H9 (cell line): Measurements from ENCODE around the gene TGFA. TPM values are rescaled to one million over a fixed set of nuclear protein-coding genes. Genes with fewer than 3 reads are reported as not detected.

Source experiments
- DNase-seq: peaks from one replicate; pipeline ENCODE4 v3.0.0-alpha.2; 2017
- H2AFZ ChIP-seq: one replicate; pipeline ENCODE4 v1.6.1; 2013; ENCODE audit warnings: mild to moderate bottlenecking, low read length, control low read depth, moderate library complexity
- H2AK5ac ChIP-seq: 2 replicates; pipeline ENCODE4 v1.6.1; 2013; ENCODE audit warnings: low read length, control low read depth, mixed read lengths; ENCODE audit not compliant: insufficient read length
- H2BK120ac ChIP-seq: one replicate; pipeline ENCODE4 v1.6.1; 2013; ENCODE audit warnings: low read depth, mild to moderate bottlenecking, low read length, control low read depth, inconsistent platforms; ENCODE audit not compliant: poor library complexity, severe bottlenecking
- H2BK12ac ChIP-seq: 2 replicates; pipeline ENCODE4 v1.6.1; 2013; ENCODE audit warnings: low read length, control low read depth, mixed read lengths, low read depth; ENCODE audit not compliant: insufficient read length
- H2BK15ac ChIP-seq: 2 replicates; pipeline ENCODE4 v1.6.1; 2013; ENCODE audit warnings: low read depth, low read length, control low read depth
- H2BK20ac ChIP-seq: one replicate; pipeline ENCODE4 v1.6.1; 2013; ENCODE audit warnings: low read depth, mild to moderate bottlenecking, low read length, control low read depth, inconsistent platforms; ENCODE audit not compliant: poor library complexity, severe bottlenecking
- H2BK5ac ChIP-seq: 2 replicates; pipeline ENCODE4 v1.6.1; 2013; ENCODE audit warnings: low read length, control low read depth, mixed read lengths; ENCODE audit not compliant: insufficient read length
- H3K14ac ChIP-seq: 2 replicates; pipeline ENCODE4 v1.6.1; 2013; ENCODE audit warnings: low read length, control low read depth; ENCODE audit not compliant: insufficient read depth
- H3K18ac ChIP-seq: 2 replicates; pipeline ENCODE4 v1.6.1; 2013; ENCODE audit warnings: low read depth, mild to moderate bottlenecking, mixed read lengths, low read length, control low read depth; ENCODE audit not compliant: insufficient read length
- H3K23ac ChIP-seq: 2 replicates; pipeline ENCODE4 v1.6.1; 2013; ENCODE audit warnings: low read length, control low read depth, mixed read lengths, low read depth; ENCODE audit not compliant: insufficient read length
- H3K23me2 ChIP-seq: 2 replicates; pipeline ENCODE4 v1.6.1; 2013; ENCODE audit warnings: low read depth, mild to moderate bottlenecking, mixed read lengths, low read length, control low read depth; ENCODE audit not compliant: insufficient read length, poor library complexity, severe bottlenecking
- H3K27ac ChIP-seq: 2 replicates; pipeline ENCODE4 v1.5.1; 2013; ENCODE audit warnings: low read length, control low read depth, mixed read lengths, low read depth; ENCODE audit not compliant: insufficient read length
- H3K27me3 ChIP-seq: 2 replicates; pipeline ENCODE4 v1.6.1; 2013; ENCODE audit warnings: low read length, control low read depth, inconsistent platforms; ENCODE audit not compliant: insufficient read depth
- H3K4ac ChIP-seq: 2 replicates; pipeline ENCODE4 v1.6.1; 2013; ENCODE audit warnings: low read depth, mild to moderate bottlenecking, control low read depth, inconsistent platforms, low read length, moderate library complexity
- H3K4me1 ChIP-seq: 2 replicates; pipeline ENCODE4 v1.6.1; 2013; ENCODE audit warnings: low read length, control low read depth, inconsistent platforms; ENCODE audit not compliant: insufficient read depth
- H3K4me2 ChIP-seq: 2 replicates; pipeline ENCODE4 v1.6.1; 2013; ENCODE audit warnings: low read length, control low read depth, mixed read lengths; ENCODE audit not compliant: insufficient read length, insufficient read depth
- H3K56ac ChIP-seq: 2 replicates; pipeline ENCODE4 v1.6.1; 2013; ENCODE audit warnings: low read depth, mild to moderate bottlenecking, mixed read lengths, low read length, control low read depth; ENCODE audit not compliant: insufficient read length
- H3K79me1 ChIP-seq: 2 replicates; pipeline ENCODE4 v1.6.1; 2013; ENCODE audit warnings: low read depth, mild to moderate bottlenecking, moderate library complexity, low read length, control low read depth, inconsistent platforms; ENCODE audit not compliant: insufficient read depth, poor library complexity, severe bottlenecking
- H3K79me2 ChIP-seq: 2 replicates; pipeline ENCODE4 v1.6.1; 2013; ENCODE audit warnings: low read length, control low read depth, inconsistent platforms; ENCODE audit not compliant: insufficient read depth
- H3K9ac ChIP-seq: 2 replicates; pipeline ENCODE4 v1.6.1; 2013; ENCODE audit warnings: low read length, control low read depth, mixed read lengths; ENCODE audit not compliant: insufficient read length; ENCODE audit errors: extremely low read depth
- H3K9me3 ChIP-seq: one replicate; pipeline ENCODE4 v1.6.1; 2013; ENCODE audit warnings: low read depth, low read length, inconsistent platforms; ENCODE audit not compliant: control insufficient read depth
- H3T11ph ChIP-seq: one replicate; pipeline ENCODE4 v1.6.1; 2013; ENCODE audit warnings: mild to moderate bottlenecking, low read length, control low read depth, inconsistent platforms
- H4K20me1 ChIP-seq: one replicate; pipeline ENCODE4 v1.6.1; 2013; ENCODE audit not compliant: control insufficient read depth, insufficient read length, insufficient read depth
- H4K5ac ChIP-seq: 2 replicates; pipeline ENCODE4 v1.6.1; 2013; ENCODE audit warnings: low read depth, mild to moderate bottlenecking, mixed read lengths, low read length, control low read depth; ENCODE audit not compliant: insufficient read length
- H4K8ac ChIP-seq: replicated peaks from 2 replicates; pipeline ENCODE4 v1.6.1; 2013; ENCODE audit warnings: low read length, control low read depth, mixed read lengths, low read depth; ENCODE audit not compliant: insufficient read length
- H4K91ac ChIP-seq: 2 replicates; pipeline ENCODE4 v1.6.1; 2013; ENCODE audit warnings: low read depth, mild to moderate bottlenecking, moderate library complexity, mixed read lengths, low read length, control low read depth; ENCODE audit not compliant: insufficient read length
- H3K27ac Mint-ChIP-seq, 3 experiments: 2 replicates in 2 of 3; 3 replicates in 1 of 3; pipeline ENCODE4 v1.8.0; 2020 to 2021; ENCODE audit warnings: mixed read lengths in 3 of 3, mild to moderate bottlenecking in 1 of 3, moderate library complexity in 1 of 3
- H3K27me3 Mint-ChIP-seq: 2 replicates; pipeline ENCODE4 v1.8.0; 2021; ENCODE audit warnings: low read depth, mild to moderate bottlenecking, moderate library complexity, mixed read lengths
- H3K36me3 Mint-ChIP-seq, 3 experiments: 2 replicates in 2 of 3; 3 replicates in 1 of 3; pipeline ENCODE4 v1.8.0; 2020 to 2021; ENCODE audit warnings: low read depth in 3 of 3, mixed read lengths in 3 of 3; ENCODE audit not compliant: insufficient read depth in 1 of 3
- H3K4me1 Mint-ChIP-seq, 2 experiments: 2 replicates each; pipeline ENCODE4 v1.8.0; 2020; ENCODE audit warnings: mixed read lengths in 2 of 2
- H3K4me3 Mint-ChIP-seq, 2 experiments: 2 replicates in 1 of 2; 3 replicates in 1 of 2; pipeline ENCODE4 v1.8.0; 2020 to 2021; ENCODE audit warnings: mild to moderate bottlenecking in 2 of 2, mixed read lengths in 2 of 2, moderate library complexity in 1 of 2
- H3K9me3 Mint-ChIP-seq, 2 experiments: 2 replicates in 1 of 2; 3 replicates in 1 of 2; pipeline ENCODE4 v1.8.0; 2020; ENCODE audit warnings: mild to moderate bottlenecking in 2 of 2, mixed read lengths in 2 of 2, moderate library complexity in 1 of 2
- CTCF ChIP-seq: fragments of 200-600 bp; sonication (generic); conservative IDR thresholded peaks from 3 replicates; pipeline ENCODE4 v1.8.0; 2021; ENCODE audit warnings: antibody characterized with exemption, mild to moderate bottlenecking
- WGBS: extraction: QIAGEN DNeasy Blood & Tissue Kit; methylation state at CpG from one replicate; pipeline ENCODE4 v1.1.7; 2013; ENCODE audit warnings: missing lambda C conversion rate, low lambda C conversion rate, mixed read lengths; ENCODE audit not compliant: insufficient read length; ENCODE audit errors: extremely low coverage; 5-methylcytosine and 5-hydroxymethylcytosine counted together
- total RNA-seq: library from RNA; stranded (reverse); gene quantifications from 2 replicates; pipeline ENCODE4 v1.2.1, GENCODE V29; 2021

TGFA gene
- total RNA-seq, 1 experiment from 2014 or later, result 3.3 TPM

- Histone ChIP-seq H2BK12ac (no peak overlapping the region), H2BK120ac (no peak overlapping the region), H3K9ac (no peak overlapping the region), H2AFZ (no peak overlapping the region), H3K4ac (no peak overlapping the region), H4K91ac (no peak overlapping the region), H2BK15ac (no peak overlapping the region), H3K79me2 (no peaks in the 10 kb centered on the region), H3K27me3 (no peaks in the 10 kb centered on the region), H3K79me1 (no peaks in the 10 kb centered on the region), H4K5ac (no peak overlapping the region), H2AK5ac (no peak overlapping the region), H4K20me1 (no peaks in the 10 kb centered on the region), H3K4me1 (no peaks in the 10 kb centered on the region), H3K23me2 (no peaks in the 10 kb centered on the region), H3T11ph (no peak overlapping the region), H3K18ac (no peak overlapping the region), H3K23ac (no peak overlapping the region), H3K14ac (no peak overlapping the region), H3K4me2 (no peak overlapping the region), H3K9me3 (no peaks in the 10 kb centered on the region), H2BK5ac (no peak overlapping the region), H2BK20ac (no peak overlapping the region), H3K27ac (no peak overlapping the region), H3K56ac (no peak overlapping the region), H4K8ac (no peak overlapping the region)
- H3K36me3 Mint-ChIP-seq, result no peaks in the 10 kb centered on the region
- H3K27ac Mint-ChIP-seq, result no peak overlapping the region
- peaks cover 2% of the 10 kb centered on the region; the same call in 1 of the 2 replicates for H3K27me3 Mint-ChIP-seq
- no peak for TF ChIP-seq CTCF
- no peak for DNase-seq
- no CpG with 5 or more reads among the region's 1 CpG for WGBS
- peaks cover 0 to 3% of the 10 kb centered on the region in 2 experiments; a peak in 2 of 5 replicates for H3K9me3 Mint-ChIP-seq
- H3K4me1 Mint-ChIP-seq, result no peaks in the 10 kb centered on the region
- H3K4me3 Mint-ChIP-seq, result no peak overlapping the region
These were observed 120.3 kb downstream of the TGFA start for GRCh38 chr2:70433315-70433714.
